Testis (tissue), 3 donors: Measurements from ENCODE around the gene RBM17. TPM values are rescaled to one million over a fixed set of nuclear protein-coding genes. Genes with fewer than 3 reads are reported as not detected.

Source experiments
- DNase-seq: peaks from one replicate; pipeline ENCODE4 v3.0.0-alpha.2; 2019
- H3K27ac ChIP-seq, 2 donors: fragments of 200-600 bp; sonication (generic); one replicate each; pipeline ENCODE4 v1.5.1; 2019
- H3K27me3 ChIP-seq: fragments of 200-600 bp; sonication (generic); one replicate; pipeline ENCODE4 v1.5.1; 2019
- H3K36me3 ChIP-seq: fragments of 200-600 bp; sonication (generic); one replicate; pipeline ENCODE4 v1.5.1; 2017; ENCODE audit warnings: low read depth; ENCODE audit errors: missing control alignments
- H3K4me1 ChIP-seq: fragments of 200-600 bp; sonication (generic); one replicate; pipeline ENCODE4 v1.5.1; 2019
- H3K4me3 ChIP-seq, 2 donors: fragments of 200-600 bp; sonication (generic); one replicate each; pipeline ENCODE4 v1.5.1; 2017 to 2019
- H3K9me3 ChIP-seq: fragments of 200-600 bp; sonication (generic); one replicate; pipeline ENCODE4 v1.5.1; 2017
- CTCF ChIP-seq, 3 experiments: fragments of 450-650 bp in 2 of 3; fragments of 200-600 bp in 1 of 3; sonication (generic) in 1 of 3; IDR thresholded peaks; one replicate each; pipeline ENCODE4 v1.5.1; 2016 to 2019; ENCODE audit warnings: antibody characterized with exemption in 3 of 3, mild to moderate bottlenecking in 2 of 3, moderate library complexity in 1 of 3
- POLR2A ChIP-seq: fragments of 450-650 bp; IDR thresholded peaks from one replicate; pipeline ENCODE4 v1.6.1; 2017; ENCODE audit warnings: antibody characterized with exemption, mild to moderate bottlenecking, moderate library complexity
- WGBS, 2 donors: methylation state at CpG; one replicate each; pipeline ENCODE4 v1.1.5; 2018; 5-methylcytosine and 5-hydroxymethylcytosine counted together
- intact Hi-C: fragments of 100-400 bp; cut with DNase I; formaldehyde crosslinking; loops from one replicate; pipeline ENCODE4 v1.15.1; 2023; ENCODE audit warnings: low total_unique reads
- polyA plus RNA-seq: library from polyadenylated mRNA; stranded (reverse); fragments of 350-450 nt; fragmentation: Illumina TruSeq; extraction: RNeasy Lipid Tissue Mini Kit (QIAGEN cat#74804); gene quantifications from one replicate; pipeline ENCODE4 v1.2.3, GENCODE V29; 2014; ENCODE audit warnings: low read depth, low replicate concordance; ENCODE audit not compliant: insufficient read depth
- total RNA-seq, 2 donors: library from RNA; depleted of rRNA; stranded (reverse); fragments of >200 nt; gene quantifications; one replicate each; pipeline ENCODE4 v1.2.3, GENCODE V29; 2016

Gene RBM17
- total and polyA plus RNA-seq, 3 donors from 2014 or later: 114 to 145 (median 121) TPM

- Histone ChIP-seq H3K4me1 (no peaks in the 10 kb centered on the region), H3K9me3 (no peaks in the 10 kb centered on the region), H3K36me3 (no peaks in the 10 kb centered on the region), H3K27me3 (no peaks in the 10 kb centered on the region), H3K4me3 (no peak overlapping the region), H3K27ac (no peak overlapping the region)
- no peak for TF ChIP-seq CTCF (IDR thresholded peaks at IDR 0.05)
- TF ChIP-seq POLR2A: no peak
- intact Hi-C loops: no loop called here
- DNase-seq: no peak
- 70 to 75% methylated on average over 6 of the region's 6 CpGs for WGBS, 2 donors
These were observed 20.8 kb upstream of the RBM17 start for GRCh38 chr10:6068006-6068405.

GRCh38 chr10:6068422-6068821 is 20.4 kb upstream of the RBM17 start:
- no peak for DNase-seq
- Histone ChIP-seq H3K9me3 (no peaks in the 10 kb centered on the region), H3K27ac (no peak overlapping the region), H3K4me3 (no peak overlapping the region), H3K36me3 (no peaks in the 10 kb centered on the region), H3K4me1 (no peaks in the 10 kb centered on the region), H3K27me3 (no peaks in the 10 kb centered on the region)
- 65 to 70% methylated on average over 8 of the region's 8 CpGs for WGBS, 2 donors
- no peak for TF ChIP-seq CTCF (IDR thresholded peaks at IDR 0.05)
- no peak for TF ChIP-seq POLR2A
- intact Hi-C loops: no loop called here

- Histone ChIP-seq H3K4me1 (no peaks in the 10 kb centered on the region), H3K9me3 (no peaks in the 10 kb centered on the region), H3K27ac (no peak overlapping the region), H3K4me3 (no peak overlapping the region), H3K27me3 (no peaks in the 10 kb centered on the region), H3K36me3 (no peaks in the 10 kb centered on the region)
- 86 to 90% methylated on average over 8 to 11 of the region's 11 CpGs for WGBS, 2 donors
- intact Hi-C loops: no loop called here
- no peak for DNase-seq
- no peak for TF ChIP-seq POLR2A
- TF ChIP-seq CTCF (IDR thresholded peaks at IDR 0.05): no peak
These were observed 19.5 kb upstream of the RBM17 start for GRCh38 chr10:6069081-6069931.

- Histone ChIP-seq H3K36me3 (no peaks in the 10 kb centered on the region), H3K4me1 (peaks cover 5% of the 10 kb centered on the region), H3K27me3 (no peaks in the 10 kb centered on the region), H3K4me3 (no peak overlapping the region), H3K27ac (no peak overlapping the region), H3K9me3 (no peaks in the 10 kb centered on the region)
- 91 to 97% methylated on average over 5 of the region's 5 CpGs for WGBS, 2 donors
- intact Hi-C loops: no loop called here
- DNase-seq: no peak
- no peak for TF ChIP-seq POLR2A
- TF ChIP-seq CTCF (IDR thresholded peaks at IDR 0.05): no peak
These were observed 18.2 kb upstream of the RBM17 start for GRCh38 chr10:6070660-6071059.
